ENCODE results near the gene HOXA5.

GRCh38 chr7:27181795-27182275 lies 38.4 kb upstream of the HOXA5 start:
- TF ChIP-seq CTCF (conservative IDR thresholded peaks at IDR 0.05; ENCODE audit: low read length) (no peak), EZH2phosphoT487 (IDR thresholded peaks at IDR 0.05; ENCODE audit: borderline replicate concordance, low read depth, low read length) (no peak)

Measured in OCI-LY7 (cell line).